DND-41 (cell line): ENCODE measurements around the gene TBCB.
"Not testable (repeated sequence)": the region's sequence is repeated elsewhere in the genome, so short reads cannot be mapped to it uniquely, and the experiment has no call there.

ENCODE experiments used
- ATAC-seq: fragments of 200-7000 bp; cut with Tn5 transposase; 3 replicates; pipeline ENCODE4 v1.9.1; 2021; ENCODE audit warnings: low read depth; ENCODE audit not compliant: insufficient read depth
- DNase-seq: peaks from one replicate; pipeline ENCODE4 v3.0.0-alpha.2; 2020
- H2AFZ ChIP-seq: 2 replicates; pipeline ENCODE4 v1.6.0; 2012; ENCODE audit warnings: low read depth, low read length
- H3K27ac ChIP-seq: 2 replicates; pipeline ENCODE4 v1.5.1; 2012; ENCODE audit warnings: low read length, inconsistent platforms
- H3K27me3 ChIP-seq: fragments of 200-600 bp; sonication (generic); 2 replicates; pipeline ENCODE4 v1.6.0; 2012; ENCODE audit warnings: low read length, mild to moderate bottlenecking, inconsistent platforms; ENCODE audit not compliant: insufficient read depth, poor library complexity
- H3K36me3 ChIP-seq: 2 replicates; pipeline ENCODE4 v1.5.1; 2012; ENCODE audit warnings: low read length, inconsistent platforms; ENCODE audit not compliant: insufficient read depth
- H3K4me1 ChIP-seq: 2 replicates; pipeline ENCODE4 v1.5.1; 2012; ENCODE audit warnings: mild to moderate bottlenecking, low read length; ENCODE audit not compliant: insufficient read depth
- H3K4me2 ChIP-seq: 2 replicates; pipeline ENCODE4 v1.6.0; 2012; ENCODE audit warnings: mild to moderate bottlenecking, moderate library complexity, low read length, inconsistent platforms; ENCODE audit not compliant: insufficient read depth
- H3K4me3 ChIP-seq, 2 experiments: fragments of 200-600 bp in 1 of 2; shearing (Covaris generic) in 1 of 2; 2 replicates each; pipeline ENCODE4 v1.5.1; 2012 to 2016; ENCODE audit warnings: inconsistent platforms in 2 of 2, low read length in 2 of 2, mild to moderate bottlenecking in 2 of 2, low read depth in 1 of 2, moderate library complexity in 1 of 2
- H3K79me2 ChIP-seq: 2 replicates; pipeline ENCODE4 v1.6.0; 2012; ENCODE audit warnings: low read length, inconsistent platforms; ENCODE audit not compliant: insufficient read depth
- H3K9ac ChIP-seq: 2 replicates; pipeline ENCODE4 v1.6.0; 2012; ENCODE audit warnings: low read depth, mild to moderate bottlenecking, inconsistent platforms, low read length, moderate library complexity
- H3K9me3 ChIP-seq: 2 replicates; pipeline ENCODE4 v1.5.1; 2012; ENCODE audit warnings: low read length, moderate library complexity, mild to moderate bottlenecking, inconsistent platforms; ENCODE audit not compliant: insufficient read depth, severe bottlenecking
- H4K20me1 ChIP-seq: 2 replicates; pipeline ENCODE4 v1.6.0; 2012; ENCODE audit warnings: low read length; ENCODE audit not compliant: insufficient read depth
- CTCF ChIP-seq: IDR thresholded peaks from 2 replicates; pipeline ENCODE4 v1.5.1; 2012; ENCODE audit warnings: borderline replicate concordance, low read length, moderate library complexity, mild to moderate bottlenecking; ENCODE audit not compliant: poor library complexity, severe bottlenecking; ENCODE audit errors: extremely low read depth
- EZH2 ChIP-seq: IDR thresholded peaks from 3 replicates; pipeline ENCODE4 v1.6.1; 2012; ENCODE audit warnings: borderline replicate concordance, low read depth, mild to moderate bottlenecking, moderate library complexity, low read length, inconsistent platforms; ENCODE audit not compliant: severe bottlenecking

Gene TBCB

GRCh38 chr19:36125557-36125956 lies 10.3 kb downstream of the TBCB start:
- Histone ChIP-seq H3K79me2 (0 out of 2 replicates have a peak, but pooled peaks cover 1% of the 10 kb centered on the region), H3K27ac (no peak overlapping the region), H3K4me1 (peaks cover 20% of the 10 kb centered on the region), H3K9ac (no peak overlapping the region), H3K4me3 (no peak overlapping the region), H3K9me3 (no peaks in the 10 kb centered on the region), H3K4me2 (no peak overlapping the region), H3K36me3 (peaks cover 48% of the 10 kb centered on the region), H2AFZ (no peak overlapping the region), H3K27me3 (no peaks in the 10 kb centered on the region), H4K20me1 (no peaks in the 10 kb centered on the region; the same call in none of the 2 replicates)
- DNase-seq (no peak), ATAC-seq (no peak)
- TF ChIP-seq CTCF (no peak), EZH2 (no peak)

GRCh38 chr19:36128392-36128736 lies 13.1 kb downstream of the TBCB start:
- peak overlapping the region; percentile 95 for H2AFZ ChIP-seq
- peak overlapping the region; percentile 88 for H3K27ac ChIP-seq
- peaks cover 23% of the 10 kb centered on the region for H3K36me3 ChIP-seq
- H4K20me1 ChIP-seq = no peaks in the 10 kb centered on the region
- H3K27me3 ChIP-seq = no peaks in the 10 kb centered on the region
- H3K79me2 ChIP-seq = no peaks in the 10 kb centered on the region
- no peaks in the 10 kb centered on the region for H3K9me3 ChIP-seq
- peak overlapping the region; percentile 65 for H3K9ac ChIP-seq
- DNase-seq = no peak
- H3K4me2 ChIP-seq = peak overlapping the region; percentile 86
- H3K4me1 ChIP-seq = peaks cover 20% of the 10 kb centered on the region
- peak overlapping the region; percentile 27 to 64; a peak in 3 of 4 replicates for H3K4me3 ChIP-seq
- TF ChIP-seq CTCF (no peak), EZH2 (no peak)
- no peak for ATAC-seq

GRCh38 chr19:36131221-36131620 lies 16.0 kb downstream of the TBCB start:
- H3K4me3 ChIP-seq, H3K4me2 ChIP-seq, H3K9ac ChIP-seq, DNase-seq, H2AFZ ChIP-seq, H4K20me1 ChIP-seq, H3K79me2 ChIP-seq, H3K9me3 ChIP-seq, H3K27ac ChIP-seq, H3K36me3 ChIP-seq, H3K27me3 ChIP-seq, ATAC-seq: not testable (repeated sequence)
- H3K4me1 ChIP-seq = peaks cover 20% of the 10 kb centered on the region

- not testable (repeated sequence) for H3K27me3 ChIP-seq, H2AFZ ChIP-seq, H3K4me2 ChIP-seq, ATAC-seq, H3K9ac ChIP-seq, H3K36me3 ChIP-seq, H3K9me3 ChIP-seq, H3K79me2 ChIP-seq, DNase-seq, H4K20me1 ChIP-seq, H3K27ac ChIP-seq, H3K4me3 ChIP-seq
- H3K4me1 ChIP-seq = peaks cover 12% of the 10 kb centered on the region
These were observed 19.6 kb downstream of the TBCB start for GRCh38 chr19:36134867-36135266.
